GM18951 (cell line): ENCODE results near the gene DSEL.

ENCODE experiments used
- POLR2A ChIP-seq: IDR thresholded peaks from 4 replicates; pipeline ENCODE4 v1.6.1; 2011; ENCODE audit warnings: mild to moderate bottlenecking; ENCODE audit not compliant: insufficient read length, insufficient read depth; ENCODE audit errors: extremely low read depth
- in situ Hi-C: fragments of 300-500 bp; cut with MboI; formaldehyde crosslinking; loops from one replicate; pipeline ENCODE4 v1.12.0; 2022; ENCODE audit warnings: low sequenced_read_pairs, mixed read lengths, inconsistent platforms; ENCODE audit not compliant: unreplicated experiment

Gene DSEL

GRCh38 chr18:67516539-67517443, at the start of gene DSEL:
TSS of gene DSEL (minus strand) at chr18:67516720. CDS start at chr18:67514608, 2,112 bp downstream.
- in situ Hi-C loops, result no loop called here
- no peak for TF ChIP-seq POLR2A

GRCh38 chr18:67553437-67553836, 36.9 kb upstream of the DSEL start:
- in situ Hi-C loops, result no loop called here
- TF ChIP-seq POLR2A, result no peak

GRCh38 chr18:67550872-67551520, 34.5 kb upstream of the DSEL start:
- no peak for TF ChIP-seq POLR2A
- in situ Hi-C loops, result no loop called here

GRCh38 chr18:67549946-67550345, 33.4 kb upstream of the DSEL start:
- in situ Hi-C loops, result no loop called here

GRCh38 chr18:67545681-67546080, 29.2 kb upstream of the DSEL start:
- in situ Hi-C loops, result no loop called here
- TF ChIP-seq POLR2A, result no peak

More at GRCh38 chr18:67549946-67550345, 33.4 kb upstream of the DSEL start:
- TF ChIP-seq POLR2A, result no peak

GRCh38 chr18:67540559-67540958, 24.0 kb upstream of the DSEL start:
- no peak for TF ChIP-seq POLR2A
- in situ Hi-C loops, result no loop called here

GRCh38 chr18:67531929-67532328, 15.4 kb upstream of the DSEL start:
- in situ Hi-C loops, result no loop called here
- no peak for TF ChIP-seq POLR2A

- TF ChIP-seq POLR2A, result no peak
- in situ Hi-C loops, result no loop called here
Observed at GRCh38 chr18:67525328-67526099, 9.0 kb upstream of the DSEL start.

GRCh38 chr18:67520351-67520921, 3.9 kb upstream of the DSEL start:
- no peak for TF ChIP-seq POLR2A
- in situ Hi-C loops, result no loop called here

GRCh38 chr18:67519592-67519991, 3.1 kb upstream of the DSEL start:
- no peak for TF ChIP-seq POLR2A
- in situ Hi-C loops, result no loop called here

GRCh38 chr18:67518566-67518965, 2.0 kb upstream of the DSEL start:
- TF ChIP-seq POLR2A, result no peak
- in situ Hi-C loops, result no loop called here

GRCh38 chr18:67517444-67517765, 885 bp upstream of the DSEL start:
- in situ Hi-C loops, result no loop called here
- TF ChIP-seq POLR2A, result no peak

- no peak for TF ChIP-seq POLR2A
- in situ Hi-C loops, result no loop called here
Observed at GRCh38 chr18:67515942-67516538, 480 bp downstream of the DSEL start.

GRCh38 chr18:67514901-67515540, 1.5 kb downstream of the DSEL start:
- in situ Hi-C loops, result no loop called here
- TF ChIP-seq POLR2A, result no peak
